Panc1 (cell line): ENCODE measurements around the gene C1orf167. TPM values are rescaled to one million over a fixed set of nuclear protein-coding genes. Genes with fewer than 3 reads are reported as not detected.

Experiments used
- ATAC-seq: fragments of 200-7000 bp; cut with Tn5 transposase; 2 replicates; pipeline ENCODE4 v1.9.1; 2020; ENCODE audit warnings: mild to moderate bottlenecking, moderate library complexity
- BruUV-seq: library from RNA; stranded (reverse); fragments of 400-500 nt; replicated peaks from 2 replicates; lab custom pipeline; 2021; lab: Mats Ljungman, UMichigan
- CTCF ChIA-PET: fragments of 300-600 bp; sonication (Branson Sonifier 250); formaldehyde crosslinking; loops from one replicate; lab custom pipeline; 2022; ENCODE audit warnings: antibody characterized with exemption; lab: Charles Lee
- POLR2A ChIA-PET: fragments of 300-600 bp; sonication (Branson Sonifier 250); formaldehyde crosslinking; loops from one replicate; lab custom pipeline; 2022; ENCODE audit warnings: antibody characterized with exemption; lab: Charles Lee
- DNase-seq: peaks from one replicate; pipeline ENCODE4 v3.0.0-alpha.2; 2010; ENCODE audit warnings: low read depth, low spot score
- H3K27ac ChIP-seq: 2 replicates; pipeline ENCODE4 v1.5.1; 2011; ENCODE audit warnings: mild to moderate bottlenecking, low read length, inconsistent platforms
- H3K27me3 ChIP-seq: fragments of 200-500 bp; sonication (Bioruptor generic); 2 replicates; pipeline ENCODE4 v1.6.0; 2014; ENCODE audit warnings: low read length, inconsistent platforms; ENCODE audit not compliant: control insufficient read depth, insufficient read depth
- H3K36me3 ChIP-seq: fragments of 200-500 bp; sonication (Bioruptor generic); 2 replicates; pipeline ENCODE4 v1.5.1; 2014; ENCODE audit warnings: inconsistent platforms, mild to moderate bottlenecking, low read length, moderate library complexity; ENCODE audit not compliant: control insufficient read depth, insufficient read depth
- H3K4me1 ChIP-seq: 2 replicates; pipeline ENCODE4 v1.5.1; 2011; ENCODE audit warnings: inconsistent platforms, mild to moderate bottlenecking, low read length, moderate library complexity; ENCODE audit not compliant: control insufficient read depth, insufficient read depth
- H3K4me3 ChIP-seq, 2 experiments: 2 replicates each; pipeline ENCODE4 v1.5.1; 2011 to 2012; ENCODE audit warnings: low read depth in 2 of 2, low read length in 2 of 2, mild to moderate bottlenecking in 2 of 2, inconsistent platforms in 1 of 2, moderate library complexity in 1 of 2
- H3K9me3 ChIP-seq: fragments of 200-500 bp; sonication (Bioruptor generic); 2 replicates; pipeline ENCODE4 v1.5.1; 2014; ENCODE audit warnings: low read depth, mild to moderate bottlenecking, inconsistent platforms, low read length, moderate library complexity; ENCODE audit not compliant: control insufficient read depth, insufficient read depth
- POLR2AphosphoS5 ChIP-seq: IDR thresholded peaks from 2 replicates; pipeline ENCODE4 v1.6.1; 2012; ENCODE audit warnings: mild to moderate bottlenecking, low read depth, low read length, moderate library complexity
- REST ChIP-seq, 2 experiments: IDR thresholded peaks; 2 replicates each; pipeline ENCODE4 v1.6.1; 2011 to 2012; ENCODE audit warnings: low read depth in 2 of 2, control low read depth in 1 of 2, low read length in 1 of 2, mild to moderate bottlenecking in 1 of 2, moderate library complexity in 1 of 2; ENCODE audit not compliant: insufficient read depth in 1 of 2
- SIN3A ChIP-seq: IDR thresholded peaks from 2 replicates; pipeline ENCODE4 v1.6.1; 2012; ENCODE audit warnings: low read depth, mild to moderate bottlenecking, low read length, moderate library complexity, borderline replicate concordance; ENCODE audit not compliant: insufficient read depth
- TCF7L2 ChIP-seq: IDR thresholded peaks from 2 replicates; pipeline ENCODE4 v1.6.1; 2011; ENCODE audit warnings: mild to moderate bottlenecking, low read depth, low read length, inconsistent platforms
- in situ Hi-C: cut with HindIII; loops from 2 replicates; pipeline ENCODE4 v1.10.0; 2016; ENCODE audit warnings: low sequenced_read_pairs, low pct_unique_long_range_greater_than_20kb
- intact Hi-C: fragments of 100-400 bp; cut with micrococcal nuclease; formaldehyde crosslinking; loops from one replicate; pipeline ENCODE4 v1.10.0; 2022; ENCODE audit not compliant: unreplicated experiment
- total RNA-seq: library from RNA; stranded (reverse); gene quantifications from one replicate; pipeline ENCODE4 v1.2.1, GENCODE V29; 2021; ENCODE audit not compliant: unreplicated experiment
- TF ChIP-seq, protein P1 (sequence below): fragments of 450-650 bp; IDR thresholded peaks from 2 replicates; pipeline ENCODE4 v1.5.1; 2017; ENCODE audit warnings: mild to moderate bottlenecking

C1orf167 gene
- total RNA-seq, 1 experiment from 2014 or later, result not detected

GRCh38 chr1:11813021-11813420 lies 51.0 kb downstream of the C1orf167 start:
- BruUV-seq, result no TSS peak
- Histone ChIP-seq H3K36me3 (peaks cover 12% of the 10 kb centered on the region; the same call in 1 of the 2 replicates), H3K4me1 (peaks cover 1% of the 10 kb centered on the region; the same call in 1 of the 2 replicates), H3K27me3 (no peaks in the 10 kb centered on the region), H3K4me3 (no peak overlapping the region), H3K9me3 (no peaks in the 10 kb centered on the region), H3K27ac (no peak overlapping the region)
- intact Hi-C loops (no loop called here), in situ Hi-C loops (no loop called here)
- ChIA-PET POLR2A (no interaction called here), CTCF (no interaction called here)
- DNase-seq (no peak), ATAC-seq (no peak)
- TF ChIP-seq POLR2AphosphoS5 (no peak), TCF7L2 (no peak), SIN3A (no peak), REST (IDR thresholded peaks at IDR 0.05; ENCODE audit: insufficient read depth in 1 of 2, low read depth in 2 of 2, low read length in 1 of 2) (no peak)
- TF ChIP-seq, protein P1, sequence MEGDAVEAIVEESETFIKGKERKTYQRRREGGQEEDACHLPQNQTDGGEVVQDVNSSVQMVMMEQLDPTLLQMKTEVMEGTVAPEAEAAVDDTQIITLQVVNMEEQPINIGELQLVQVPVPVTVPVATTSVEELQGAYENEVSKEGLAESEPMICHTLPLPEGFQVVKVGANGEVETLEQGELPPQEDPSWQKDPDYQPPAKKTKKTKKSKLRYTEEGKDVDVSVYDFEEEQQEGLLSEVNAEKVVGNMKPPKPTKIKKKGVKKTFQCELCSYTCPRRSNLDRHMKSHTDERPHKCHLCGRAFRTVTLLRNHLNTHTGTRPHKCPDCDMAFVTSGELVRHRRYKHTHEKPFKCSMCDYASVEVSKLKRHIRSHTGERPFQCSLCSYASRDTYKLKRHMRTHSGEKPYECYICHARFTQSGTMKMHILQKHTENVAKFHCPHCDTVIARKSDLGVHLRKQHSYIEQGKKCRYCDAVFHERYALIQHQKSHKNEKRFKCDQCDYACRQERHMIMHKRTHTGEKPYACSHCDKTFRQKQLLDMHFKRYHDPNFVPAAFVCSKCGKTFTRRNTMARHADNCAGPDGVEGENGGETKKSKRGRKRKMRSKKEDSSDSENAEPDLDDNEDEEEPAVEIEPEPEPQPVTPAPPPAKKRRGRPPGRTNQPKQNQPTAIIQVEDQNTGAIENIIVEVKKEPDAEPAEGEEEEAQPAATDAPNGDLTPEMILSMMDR, result no peak

DNA sequence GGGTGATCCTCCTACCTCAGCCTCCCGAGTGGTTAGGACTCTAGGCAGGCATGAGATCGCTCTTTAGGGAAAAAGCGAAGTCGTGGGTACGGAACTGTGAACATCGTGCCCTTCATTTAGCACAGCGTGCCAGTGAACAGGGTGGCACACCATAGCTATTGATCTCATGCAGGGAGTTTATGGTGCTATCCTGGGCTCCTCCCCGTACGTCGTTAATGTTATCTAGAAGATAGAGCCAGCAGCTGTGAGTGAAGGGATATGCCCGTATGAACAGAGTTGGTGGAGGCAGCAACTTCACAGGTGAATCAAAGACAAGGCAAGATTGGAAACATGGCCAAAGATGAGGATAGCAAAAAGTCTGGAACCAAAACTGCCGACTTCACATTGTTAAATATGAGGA lies 55.2 kb downstream of the C1orf167 start:
- intact Hi-C loops, result no loop called here
- H3K36me3 ChIP-seq, result peaks cover 18% of the 10 kb centered on the region; the same call in 1 of the 2 replicates
- ATAC-seq, result no peak
- no peak overlapping the region for H3K27ac ChIP-seq
- TF ChIP-seq, protein P1, result no peak
- no peak for TF ChIP-seq POLR2AphosphoS5
- no peak for TF ChIP-seq SIN3A
- TF ChIP-seq REST (IDR thresholded peaks at IDR 0.05; ENCODE audit: insufficient read depth in 1 of 2, low read depth in 2 of 2, low read length in 1 of 2), result no peak
- TF ChIP-seq TCF7L2, result no peak
- ChIA-PET CTCF (interaction anchor here (0.6 kb wide), 1 partner anchor 85 kb away, joined by 9 read pairs; no protein-coding TSS in a partner anchor), POLR2A (no interaction called here)
- in situ Hi-C loops, result no loop called here
- DNase-seq, result no peak
- H3K9me3 ChIP-seq, result no peaks in the 10 kb centered on the region
- BruUV-seq, result no TSS peak
- no peak overlapping the region for H3K4me3 ChIP-seq
- H3K4me1 ChIP-seq, result no peaks in the 10 kb centered on the region
- H3K27me3 ChIP-seq, result no peaks in the 10 kb centered on the region
